Common myeloid progenitor, CD34-positive (primary cell): ENCODE results near the gene C8B.

Source experiments
- CTCF ChIA-PET: fragments of 350-600 bp; sonication (Branson Sonifier 250); formaldehyde crosslinking; loops from one replicate; lab custom pipeline; 2021; ENCODE audit warnings: antibody characterized with exemption; lab: Charles Lee
- POLR2A ChIA-PET: fragments of 350-600 bp; sonication (Branson Sonifier 250); formaldehyde crosslinking; loops from one replicate; lab custom pipeline; 2021; ENCODE audit warnings: antibody characterized with exemption; lab: Charles Lee
- DNase-seq, 3 donors: peaks; one replicate each; pipeline versions ENCODE4 v3.0.0 to v3.0.0-alpha.2; 2013
- H3K27ac ChIP-seq, 2 experiments: 1 replicate in 1 of 2; 2 replicates in 1 of 2; pipeline ENCODE4 v1.7.0; 2013; ENCODE audit warnings: inconsistent platforms in 2 of 2, low read length in 2 of 2, mild to moderate bottlenecking in 2 of 2, low read depth in 1 of 2, moderate library complexity in 1 of 2; ENCODE audit not compliant: severe bottlenecking in 2 of 2, insufficient read depth in 1 of 2, poor library complexity in 1 of 2
- H3K27me3 ChIP-seq, 5 experiments: replicated peaks in 2 of 5; 1 replicate in 3 of 5; 2 replicates in 2 of 5; pipeline versions ENCODE4 v1.6.1 to v1.7.0; 2013; ENCODE audit warnings: low read length in 4 of 5, mild to moderate bottlenecking in 2 of 5, moderate library complexity in 2 of 5, inconsistent platforms in 1 of 5; ENCODE audit not compliant: insufficient read depth in 5 of 5, control insufficient read depth in 4 of 5
- H3K36me3 ChIP-seq, 4 experiments: 1 replicate in 2 of 4; 2 replicates in 2 of 4; pipeline versions ENCODE4 v1.6.1 to v1.7.0; 2013; ENCODE audit warnings: low read length in 3 of 4, control low read depth in 1 of 4, mild to moderate bottlenecking in 1 of 4; ENCODE audit not compliant: control insufficient read depth in 4 of 4, insufficient read depth in 4 of 4
- H3K4me1 ChIP-seq, 4 experiments: 1 replicate in 3 of 4; 2 replicates in 1 of 4; pipeline versions ENCODE4 v1.6.1 to v1.7.1; 2013; ENCODE audit warnings: low read length in 3 of 4, mild to moderate bottlenecking in 3 of 4, control low read depth in 1 of 4, inconsistent platforms in 1 of 4, moderate library complexity in 1 of 4; ENCODE audit not compliant: control insufficient read depth in 4 of 4, insufficient read depth in 4 of 4; ENCODE audit errors: control extremely low read depth in 1 of 4
- H3K4me3 ChIP-seq, 7 experiments: 1 replicate in 4 of 7; 2 replicates in 3 of 7; pipeline versions ENCODE4 v1.5.1 to v1.7.0; 2013; ENCODE audit warnings: mild to moderate bottlenecking in 7 of 7, low read length in 6 of 7, moderate library complexity in 6 of 7, inconsistent platforms in 2 of 7, low read depth in 2 of 7, control low read depth in 1 of 7; ENCODE audit not compliant: insufficient read depth in 4 of 7, control insufficient read depth in 1 of 7; ENCODE audit errors: extremely low read depth in 1 of 7
- H3K9me3 ChIP-seq, 5 experiments: 1 replicate in 4 of 5; 2 replicates in 1 of 5; pipeline versions ENCODE4 v1.6.1 to v1.7.1; 2013; ENCODE audit warnings: low read length in 4 of 5, mild to moderate bottlenecking in 2 of 5, inconsistent platforms in 1 of 5, low read depth in 1 of 5, moderate library complexity in 1 of 5; ENCODE audit not compliant: control insufficient read depth in 4 of 5, insufficient read depth in 2 of 5; ENCODE audit errors: control extremely low read depth in 1 of 5
- WGBS: methylation state at CpG from one replicate; pipeline ENCODE4 v1.1.5; 2013; ENCODE audit not compliant: insufficient coverage; 5-methylcytosine and 5-hydroxymethylcytosine counted together

Gene C8B

GRCh38 chr1:56908619-56909221, 57.1 kb downstream of the C8B start:
- ChIA-PET POLR2A (no interaction called here), CTCF (no interaction called here)
- 60% methylated on average over 1 of the region's 1 CpG for WGBS
- H3K27ac ChIP-seq = no peak overlapping the region
- peaks cover 0 to 5% (median 0%) of the 10 kb centered on the region in 5 experiments for H3K27me3 ChIP-seq
- H3K9me3 ChIP-seq = no peaks in the 10 kb centered on the region
- DNase-seq = peak in 2 of 3 donors; percentile 2 to 13
- no peak overlapping the region for H3K4me3 ChIP-seq
- H3K36me3 ChIP-seq = no peaks in the 10 kb centered on the region
- H3K4me1 ChIP-seq = peaks cover 0 to 12% (median 0%) of the 10 kb centered on the region in 4 experiments

GRCh38 chr1:56905667-56906066, 60.1 kb downstream of the C8B start:
- Histone ChIP-seq H3K27me3 (peaks cover 0 to 9% (median 0%) of the 10 kb centered on the region in 5 experiments), H3K9me3 (no peaks in the 10 kb centered on the region), H3K36me3 (no peaks in the 10 kb centered on the region), H3K4me1 (peaks cover 0 to 11% (median 0%) of the 10 kb centered on the region in 4 experiments), H3K27ac (no peak overlapping the region), H3K4me3 (no peak overlapping the region)
- POLR2A ChIA-PET = no interaction called here
- CTCF ChIA-PET = no interaction called here
- WGBS = 88% methylated on average over 3 of the region's 3 CpGs
- DNase-seq = no peak

- CTCF ChIA-PET = no interaction called here
These were observed 61.0 kb downstream of the C8B start for GRCh38 chr1:56904663-56905397.

GRCh38 chr1:56903778-56904177, 62.0 kb downstream of the C8B start:
- no peaks in the 10 kb centered on the region for H3K9me3 ChIP-seq
- WGBS = 93% methylated on average over 1 of the region's 1 CpG
- no peak for DNase-seq
- ChIA-PET POLR2A (no interaction called here), CTCF (no interaction called here)
- no peak overlapping the region for H3K4me3 ChIP-seq
- H3K36me3 ChIP-seq = no peaks in the 10 kb centered on the region
- H3K27me3 ChIP-seq = peaks cover 0 to 9% (median 0%) of the 10 kb centered on the region in 5 experiments
- H3K27ac ChIP-seq = no peak overlapping the region
- peaks cover 0 to 2% (median 0%) of the 10 kb centered on the region in 4 experiments for H3K4me1 ChIP-seq

More at GRCh38 chr1:56904663-56905397, 61.0 kb downstream of the C8B start:
- H3K27me3 ChIP-seq = peaks cover 0 to 9% (median 0%) of the 10 kb centered on the region in 5 experiments
- H3K4me1 ChIP-seq = peaks cover 0 to 8% (median 0%) of the 10 kb centered on the region in 4 experiments
- H3K36me3 ChIP-seq = no peaks in the 10 kb centered on the region
- H3K4me3 ChIP-seq = no peak overlapping the region
- no peaks in the 10 kb centered on the region for H3K9me3 ChIP-seq
- DNase-seq = no peak
- POLR2A ChIA-PET = no interaction called here
- H3K27ac ChIP-seq = no peak overlapping the region
- 85% methylated on average over 2 of the region's 2 CpGs for WGBS

GRCh38 chr1:56901716-56902115, 64.1 kb downstream of the C8B start:
- no peak for DNase-seq
- no peaks in the 10 kb centered on the region for H3K4me1 ChIP-seq
- H3K27me3 ChIP-seq = peaks cover 0 to 6% (median 0%) of the 10 kb centered on the region in 5 experiments
- WGBS = 83% methylated on average over 2 of the region's 3 CpGs
- H3K36me3 ChIP-seq = no peaks in the 10 kb centered on the region
- H3K27ac ChIP-seq = no peak overlapping the region
- ChIA-PET POLR2A (no interaction called here), CTCF (no interaction called here)
- no peak overlapping the region for H3K4me3 ChIP-seq
- no peaks in the 10 kb centered on the region for H3K9me3 ChIP-seq

- POLR2A ChIA-PET = interaction anchor here (0.6 kb wide), 1 partner anchor 65 kb away, joined by 3 read pairs; no protein-coding TSS in a partner anchor
- H3K27me3 ChIP-seq = peaks cover 0 to 4% (median 0%) of the 10 kb centered on the region in 5 experiments
- H3K4me3 ChIP-seq = no peak overlapping the region
- no peak for DNase-seq
- no peaks in the 10 kb centered on the region for H3K36me3 ChIP-seq
- CTCF ChIA-PET = no interaction called here
- no peaks in the 10 kb centered on the region for H3K4me1 ChIP-seq
- WGBS = 100% methylated on average over 1 of the region's 2 CpGs
- H3K27ac ChIP-seq = no peak overlapping the region
- no peaks in the 10 kb centered on the region for H3K9me3 ChIP-seq
These were observed 66.9 kb downstream of the C8B start for GRCh38 chr1:56898879-56899278.

- H3K36me3 ChIP-seq = no peaks in the 10 kb centered on the region
- ChIA-PET CTCF (no interaction called here), POLR2A (no interaction called here)
- H3K4me3 ChIP-seq = no peak overlapping the region
- no peaks in the 10 kb centered on the region for H3K9me3 ChIP-seq
- no peak overlapping the region for H3K27ac ChIP-seq
- H3K4me1 ChIP-seq = no peaks in the 10 kb centered on the region
- WGBS = 94% methylated on average over 2 of the region's 2 CpGs
- DNase-seq = no peak
- peaks cover 0 to 4% (median 0%) of the 10 kb centered on the region in 5 experiments for H3K27me3 ChIP-seq
These were observed 67.8 kb downstream of the C8B start for GRCh38 chr1:56898005-56898373.
